Thoracic aorta (tissue), 2 donors: Measurements from ENCODE around the gene PPIF. TPM values are rescaled to one million over a fixed set of nuclear protein-coding genes. Genes with fewer than 3 reads are reported as not detected.

Experiments
- ATAC-seq: fragments of 150-250 bp; one replicate; pipeline ENCODE4 v1.8.0; 2017; ENCODE audit warnings: low read depth; ENCODE audit not compliant: insufficient number of reproducible peaks, low FRiP score
- DNase-seq: peaks from one replicate; pipeline ENCODE4 v3.0.0-alpha.2; 2020; ENCODE audit warnings: low spot score
- H3K27ac ChIP-seq, 2 donors: fragments of 200-600 bp; sonication (generic); 1 replicate in 1 of 2; 2 replicates in 1 of 2; pipeline ENCODE4 v1.5.1; 2016; ENCODE audit warnings: mild to moderate bottlenecking in 2 of 2, moderate library complexity in 2 of 2
- H3K27me3 ChIP-seq: fragments of 200-600 bp; sonication (generic); replicated peaks from 2 replicates; pipeline ENCODE4 v1.6.0; 2016; ENCODE audit warnings: mild to moderate bottlenecking; ENCODE audit not compliant: insufficient read depth
- H3K36me3 ChIP-seq: fragments of 200-600 bp; sonication (generic); one replicate; pipeline ENCODE4 v1.5.1; 2016
- H3K4me1 ChIP-seq, 2 donors: fragments of 200-600 bp; sonication (generic); 1 replicate in 1 of 2; 2 replicates in 1 of 2; pipeline versions ENCODE4 v1.5.1 to v1.6.0; 2016; ENCODE audit warnings: low read depth in 2 of 2, mild to moderate bottlenecking in 1 of 2; ENCODE audit not compliant: control insufficient read depth in 1 of 2
- H3K4me3 ChIP-seq: fragments of 200-600 bp; sonication (generic); 2 replicates; pipeline ENCODE4 v1.5.1; 2016; ENCODE audit warnings: mild to moderate bottlenecking
- H3K9me3 ChIP-seq: fragments of 200-600 bp; sonication (generic); 2 replicates; pipeline ENCODE4 v1.5.1; 2016
- CTCF ChIP-seq: fragments of 200-600 bp; sonication (generic); IDR thresholded peaks from one replicate; pipeline ENCODE4 v1.5.1; 2019; ENCODE audit warnings: antibody characterized with exemption
- total RNA-seq, 2 donors: library from RNA; depleted of rRNA; stranded (reverse); fragments of >200 nt; gene quantifications; one replicate each; pipeline versions ENCODE4 v1.1.0 to v1.2.3, GENCODE V29; 2016

PPIF gene
- total RNA-seq, 2 donors from 2014 or later: 5.7 to 44.2 TPM

GRCh38 chr10:79356104-79356503 is 8.8 kb downstream of the PPIF start:
- Histone ChIP-seq H3K27ac (no peak overlapping the region), H3K27me3 (no peaks in the 10 kb centered on the region), H3K36me3 (peaks cover 21% of the 10 kb centered on the region), H3K4me3 (no peak overlapping the region), H3K4me1 (no peaks in the 10 kb centered on the region), H3K9me3 (no peaks in the 10 kb centered on the region)
- no peak for TF ChIP-seq CTCF
- DNase-seq (no peak), ATAC-seq (no peak)

GRCh38 chr10:79357180-79357579 is 9.9 kb downstream of the PPIF start:
- H3K36me3 ChIP-seq: peaks cover 14% of the 10 kb centered on the region
- H3K9me3 ChIP-seq: no peaks in the 10 kb centered on the region
- no peak overlapping the region for H3K4me3 ChIP-seq
- no peak for ATAC-seq
- H3K27ac ChIP-seq: no peak overlapping the region
- TF ChIP-seq CTCF: no peak
- no peaks in the 10 kb centered on the region for H3K27me3 ChIP-seq
- H3K4me1 ChIP-seq: no peaks in the 10 kb centered on the region
- DNase-seq: no peak

- DNase-seq (no peak), ATAC-seq (no peak)
- H3K9me3 ChIP-seq: no peaks in the 10 kb centered on the region
Measured at GRCh38 chr10:79358811-79359210, 11.5 kb downstream of the PPIF start.

GRCh38 chr10:79359816-79360498 is 12.7 kb downstream of the PPIF start:
- no peak for DNase-seq
- no peak overlapping the region for H3K4me3 ChIP-seq
- no peaks in the 10 kb centered on the region for H3K36me3 ChIP-seq
- TF ChIP-seq CTCF: no peak
- no peak for ATAC-seq
- H3K4me1 ChIP-seq: no peaks in the 10 kb centered on the region
- H3K9me3 ChIP-seq: peaks cover 3% of the 10 kb centered on the region
- H3K27me3 ChIP-seq: no peaks in the 10 kb centered on the region
- no peak overlapping the region for H3K27ac ChIP-seq

More at GRCh38 chr10:79358811-79359210, 11.5 kb downstream of the PPIF start:
- Histone ChIP-seq H3K27me3 (no peaks in the 10 kb centered on the region), H3K36me3 (peaks cover under 1% of the 10 kb centered on the region), H3K4me1 (no peaks in the 10 kb centered on the region), H3K4me3 (no peak overlapping the region), H3K27ac (no peak overlapping the region)
- no peak for TF ChIP-seq CTCF

GRCh38 chr10:79360499-79361342 is 13.5 kb downstream of the PPIF start:
- DNase-seq (no peak), ATAC-seq (no peak)
- no peak overlapping the region for H3K27ac ChIP-seq
- no peaks in the 10 kb centered on the region for H3K36me3 ChIP-seq
- TF ChIP-seq CTCF: no peak
- no peaks in the 10 kb centered on the region for H3K4me1 ChIP-seq
- H3K4me3 ChIP-seq: no peak overlapping the region
- no peaks in the 10 kb centered on the region for H3K27me3 ChIP-seq
- H3K9me3 ChIP-seq: peaks cover 3% of the 10 kb centered on the region
